GM21576 (cell line): ENCODE measurements around the gene NDUFV3.
"Not testable (repeated sequence)": the region's sequence is repeated elsewhere in the genome, so short reads cannot be mapped to it uniquely, and the experiment has no call there.

Experiments
- ATAC-seq: cut with Tn5 transposase; IDR thresholded peaks from one replicate; pipeline ENCODE4 v1.9.1; 2021; ENCODE audit warnings: mild to moderate bottlenecking, moderate library complexity; ENCODE audit not compliant: unreplicated experiment

NDUFV3 gene

GRCh38 chr21:42855937-42856335 is 37.2 kb upstream of the NDUFV3 start:
- ATAC-seq, result no peak

- ATAC-seq, result no peak
Observed at GRCh38 chr21:42857216-42857615, 35.9 kb upstream of the NDUFV3 start.

GRCh38 chr21:42858185-42858847 is 34.8 kb upstream of the NDUFV3 start:
- ATAC-seq, result no peak

- no peak for ATAC-seq
Observed at GRCh38 chr21:42858957-42859890, 33.9 kb upstream of the NDUFV3 start.

- no peak for ATAC-seq
Observed at GRCh38 chr21:42859891-42860230, 33.2 kb upstream of the NDUFV3 start.

GRCh38 chr21:42860345-42860744 is 32.8 kb upstream of the NDUFV3 start:
- ATAC-seq, result no peak

GRCh38 chr21:42861311-42861847 is 31.7 kb upstream of the NDUFV3 start:
- ATAC-seq, result no peak

GRCh38 chr21:42861848-42862400 is 31.2 kb upstream of the NDUFV3 start:
- no peak for ATAC-seq

GRCh38 chr21:42862774-42863503 is 30.2 kb upstream of the NDUFV3 start:
- no peak for ATAC-seq

- ATAC-seq, result no peak
Observed at GRCh38 chr21:42863504-42863870, 29.6 kb upstream of the NDUFV3 start.

GRCh38 chr21:42864286-42864685 is 28.8 kb upstream of the NDUFV3 start:
- ATAC-seq, result no peak

GRCh38 chr21:42864815-42865775 is 28.0 kb upstream of the NDUFV3 start:
- no peak for ATAC-seq

- ATAC-seq, result no peak
Observed at GRCh38 chr21:42865776-42866160, 27.3 kb upstream of the NDUFV3 start.

GRCh38 chr21:42868196-42868595 is 24.9 kb upstream of the NDUFV3 start:
- ATAC-seq, result no peak

- ATAC-seq, result no peak
Observed at GRCh38 chr21:42873096-42873495, 20.0 kb upstream of the NDUFV3 start.

GRCh38 chr21:42875811-42876210 is 17.3 kb upstream of the NDUFV3 start:
- not testable (repeated sequence) for ATAC-seq

GRCh38 chr21:42878678-42878992 is 14.5 kb upstream of the NDUFV3 start:
- peak; percentile 21 for ATAC-seq

- ATAC-seq, result peak; percentile 84
Observed at GRCh38 chr21:42878993-42879787, 13.9 kb upstream of the NDUFV3 start, which contains the start of gene WDR4. TSS of gene WDR4 (minus strand) at chr21:42879539. CDS start at chr21:42879495, 44 bp downstream.

- no peak for ATAC-seq
Observed at GRCh38 chr21:42880352-42880751, 12.8 kb upstream of the NDUFV3 start.
